Glomerular endothelial cell (primary cell): ENCODE measurements around the gene CALN1. TPM values are rescaled to one million over a fixed set of nuclear protein-coding genes. Genes with fewer than 3 reads are reported as not detected.
"Not testable (repeated sequence)": the region's sequence is repeated elsewhere in the genome, so short reads cannot be mapped to it uniquely, and the experiment has no call there.

Experiments used
- DNase-seq: peaks from one replicate; pipeline ENCODE4 v3.0.0-alpha.2; 2011; ENCODE audit warnings: low read depth, low spot score; ENCODE audit errors: extremely low read depth
- total RNA-seq: library from RNA; depleted of rRNA; stranded (reverse); fragments of >200 nt; gene quantifications from 2 replicates; pipeline ENCODE4 v1.2.3, GENCODE V29; 2015

Gene CALN1
- total RNA-seq, 1 donor from 2014 or later = not detected

DNA sequence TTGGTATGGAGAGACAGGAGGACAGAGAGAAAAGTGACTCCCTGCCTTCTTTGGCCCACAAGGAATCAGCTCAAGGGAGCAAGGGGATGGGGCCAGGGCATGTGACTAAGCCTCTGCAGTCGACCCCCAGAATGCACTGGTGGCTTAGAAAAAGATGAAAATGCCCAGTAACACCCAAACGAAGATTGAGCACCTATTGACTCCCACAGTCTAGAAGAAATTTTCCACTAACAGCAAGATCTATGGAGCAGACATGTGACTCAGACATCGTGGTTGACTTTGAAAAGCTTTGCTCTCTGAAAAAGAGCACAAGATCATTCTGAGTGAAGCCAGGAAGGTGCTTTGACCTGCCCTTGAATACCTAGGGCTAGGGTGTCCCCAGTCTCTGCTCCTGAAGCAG is 586.0 kb downstream of the CALN1 start:
- no peak for DNase-seq

DNA sequence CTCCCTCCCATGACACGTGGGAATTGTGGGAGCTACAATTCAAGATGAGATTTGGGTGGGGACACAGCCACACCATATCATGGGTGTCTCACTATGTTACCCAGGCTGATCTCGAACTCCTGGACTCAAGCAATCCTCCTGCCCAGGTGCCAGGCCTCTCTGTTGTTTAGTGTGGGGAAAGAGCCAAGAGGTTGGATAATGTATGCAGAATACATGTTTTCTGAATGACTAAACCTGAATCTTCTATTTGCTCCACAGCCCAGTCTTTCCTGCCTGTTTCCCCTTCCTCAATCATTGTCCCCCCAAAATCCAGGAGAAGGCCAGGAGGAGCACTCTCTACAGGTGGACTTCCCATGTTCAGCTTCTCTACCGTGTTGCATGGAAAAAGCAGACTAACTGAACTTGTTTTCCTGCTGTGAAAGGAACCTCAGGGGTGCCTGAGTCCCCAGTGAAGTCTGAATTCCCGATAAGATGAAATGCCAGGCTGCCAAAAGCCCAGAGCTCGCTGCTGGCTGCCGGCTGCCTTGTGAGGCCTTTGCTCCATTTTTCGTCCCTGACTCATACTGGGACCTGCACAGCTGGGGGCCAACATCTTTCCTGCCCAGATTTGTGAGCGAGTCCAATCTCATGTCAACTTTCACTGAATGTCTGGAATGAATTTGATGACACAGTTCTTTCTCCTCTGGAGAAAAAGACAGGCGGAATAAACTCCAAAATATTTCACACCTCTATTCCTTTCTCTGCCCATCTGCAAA is 588.0 kb downstream of the CALN1 start:
- no peak for DNase-seq

DNA sequence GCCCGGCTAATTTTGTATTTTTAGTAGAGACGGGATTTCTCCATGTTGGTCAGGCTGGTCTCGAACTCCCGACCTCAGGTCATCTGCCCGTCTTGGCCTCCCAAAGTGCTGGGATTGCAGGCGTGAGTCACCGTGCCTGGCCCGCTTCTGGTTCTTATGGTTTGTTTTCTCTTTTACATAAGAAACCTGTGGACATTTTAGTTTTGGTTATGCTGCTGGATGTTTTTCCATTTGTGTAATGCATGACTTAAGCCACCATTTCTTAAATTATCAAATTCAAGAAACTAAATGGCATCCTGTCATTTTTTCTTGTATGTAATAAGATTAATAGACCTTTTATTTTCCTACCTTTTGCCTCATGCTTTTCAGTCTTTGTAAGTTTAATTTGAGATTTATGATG is 589.7 kb downstream of the CALN1 start:
- not testable (repeated sequence) for DNase-seq

DNA sequence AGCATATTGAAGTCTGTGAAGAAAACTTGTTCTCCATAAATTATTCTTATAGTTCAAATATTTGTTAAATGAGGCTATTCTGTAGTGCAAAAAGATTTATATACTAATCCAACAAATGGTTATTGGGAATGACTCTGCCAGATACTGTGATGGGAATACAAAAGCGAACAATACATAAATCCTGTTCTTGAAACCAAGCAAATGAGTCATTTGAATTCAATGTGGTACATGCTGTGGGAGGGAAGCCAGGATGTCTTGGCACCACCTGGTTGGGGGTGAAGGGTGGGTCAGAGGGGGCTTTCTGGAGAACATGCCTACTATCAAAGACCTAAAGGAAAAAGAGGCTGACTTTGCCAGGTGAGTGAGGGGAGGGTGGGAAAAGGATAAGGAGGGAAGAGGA is 594.2 kb downstream of the CALN1 start:
- no peak for DNase-seq

DNA sequence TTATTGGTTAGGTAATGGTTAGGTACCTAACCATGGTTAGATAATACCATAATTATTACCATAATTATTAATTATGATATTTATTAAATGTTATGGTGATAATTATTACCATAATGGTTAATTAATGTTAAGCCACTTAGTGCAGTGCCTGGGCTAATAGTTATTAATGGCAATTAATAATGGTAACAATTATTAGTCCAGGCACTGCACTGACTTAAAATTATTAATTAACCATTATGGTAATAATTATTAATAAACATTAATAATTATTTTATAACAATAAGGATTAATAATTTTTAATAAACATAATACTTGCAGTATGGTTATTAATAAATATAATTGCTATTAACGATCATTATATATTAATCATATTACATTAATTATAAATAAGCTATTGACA is 604.0 kb downstream of the CALN1 start:
- no peak for DNase-seq

DNA sequence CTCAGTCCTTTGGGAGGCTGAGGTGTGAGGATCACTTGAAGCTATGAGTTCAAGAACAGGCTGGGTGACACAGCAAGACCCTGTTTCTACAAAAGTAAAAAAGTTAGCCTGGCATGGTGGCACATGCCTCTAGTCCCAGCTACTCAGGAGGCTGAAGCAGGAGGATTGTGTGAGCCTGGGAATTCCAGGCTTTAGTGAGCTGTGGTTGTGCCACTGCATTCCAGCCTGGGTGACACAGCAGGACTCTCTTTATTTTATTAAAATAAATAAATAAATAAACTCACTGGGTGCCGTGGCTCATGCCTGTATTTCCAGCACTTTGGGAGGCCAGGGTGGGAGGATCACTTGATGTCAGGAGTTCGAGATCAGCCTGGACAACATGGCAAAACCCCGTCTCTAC is 607.9 kb downstream of the CALN1 start:
- DNase-seq = no peak

DNA sequence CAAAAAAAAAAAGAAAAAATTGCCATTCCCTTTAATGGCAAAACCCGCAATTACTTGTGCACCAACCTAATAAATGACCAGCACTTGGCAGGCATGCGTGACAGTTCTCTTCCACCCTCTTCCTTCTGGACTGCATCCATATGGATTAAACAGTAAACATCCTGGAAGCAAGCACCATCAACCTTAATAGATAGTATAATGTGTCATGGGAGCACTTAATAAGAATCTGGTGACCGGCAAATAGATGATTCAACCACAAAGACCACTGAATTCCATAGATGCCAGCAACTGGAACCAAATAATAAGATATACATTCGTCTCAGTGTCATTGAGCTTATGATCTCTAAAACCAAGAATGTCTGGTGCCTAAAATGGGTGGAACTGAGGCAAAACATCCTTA is 610.2 kb downstream of the CALN1 start:
- no peak for DNase-seq

DNA sequence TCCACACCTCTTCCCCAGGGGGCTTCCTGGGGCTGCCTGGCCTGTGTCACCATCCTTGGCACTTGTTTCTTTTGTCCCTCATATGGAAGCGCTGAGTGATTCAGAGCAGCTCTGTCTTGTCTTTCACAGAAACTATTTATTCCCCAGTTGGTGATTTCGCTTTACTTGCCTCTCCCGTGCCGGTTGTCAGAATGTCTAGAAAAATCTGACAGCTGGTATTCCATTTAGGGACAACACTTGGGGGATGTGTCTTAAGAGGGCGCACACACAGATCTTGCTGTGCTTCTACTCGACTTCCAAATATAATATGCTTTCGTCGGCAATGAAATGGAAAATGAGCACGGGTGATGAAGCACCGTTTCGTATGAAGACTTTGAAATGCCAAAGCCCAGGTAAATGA is 611.8 kb downstream of the CALN1 start:
- no peak for DNase-seq

DNA sequence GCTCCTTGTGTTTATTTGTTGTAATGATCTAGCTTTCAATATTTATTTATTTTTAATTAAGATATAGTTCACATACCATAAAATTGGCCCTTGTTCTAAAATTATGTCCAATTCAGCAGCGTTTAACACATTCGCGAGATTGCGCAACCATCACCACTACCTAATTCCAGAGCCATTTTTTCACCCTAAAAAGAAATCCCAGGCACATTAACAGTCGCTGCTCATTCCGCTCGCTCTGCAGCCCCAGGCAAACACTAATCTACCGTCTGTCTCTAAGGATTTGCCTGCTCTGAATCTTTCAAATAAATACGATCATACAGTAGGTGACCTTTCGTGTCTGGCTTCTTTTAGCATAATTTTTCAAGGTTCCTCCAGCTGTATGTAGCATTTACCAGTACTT is 616.7 kb downstream of the CALN1 start:
- DNase-seq = no peak

DNA sequence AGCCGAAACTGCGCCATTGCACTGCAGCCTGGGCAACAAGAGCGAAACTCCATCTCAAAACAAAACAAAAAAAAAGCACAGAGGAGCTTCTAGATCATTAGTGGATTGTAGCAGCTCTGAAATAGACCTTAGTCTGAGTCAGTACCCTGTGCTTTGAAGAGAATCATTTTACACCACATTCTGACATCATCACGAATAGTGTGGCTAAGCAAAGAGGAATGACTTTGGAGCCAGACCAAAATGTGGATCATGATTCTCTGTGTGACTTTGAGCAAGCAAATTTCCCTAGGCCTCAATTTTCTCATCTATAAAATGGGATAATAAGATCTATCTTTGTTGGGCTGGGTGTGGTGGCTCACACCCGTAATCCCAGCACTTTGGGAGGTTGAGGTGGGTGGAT is 618.9 kb downstream of the CALN1 start:
- no peak for DNase-seq

DNA sequence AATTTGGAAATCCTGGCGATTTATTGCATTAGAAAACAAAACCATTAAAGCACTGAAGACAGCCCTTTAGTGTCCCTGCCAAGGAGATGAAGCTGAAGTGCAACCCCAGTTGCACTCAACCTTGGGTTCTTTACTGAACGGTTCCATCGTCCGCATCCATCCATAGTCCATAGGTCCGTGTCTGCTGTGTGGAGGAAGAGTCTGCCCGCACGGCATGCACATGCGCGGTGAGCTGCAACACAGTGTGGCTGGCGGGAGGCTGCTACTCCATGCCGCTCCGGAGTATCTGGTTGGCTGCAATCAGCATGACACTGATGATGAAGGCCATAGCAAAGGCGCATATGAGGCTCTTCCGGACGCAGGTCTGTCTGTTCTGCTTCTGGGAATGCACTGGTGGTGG is 624.6 kb downstream of the CALN1 start:
- DNase-seq = no peak

DNA sequence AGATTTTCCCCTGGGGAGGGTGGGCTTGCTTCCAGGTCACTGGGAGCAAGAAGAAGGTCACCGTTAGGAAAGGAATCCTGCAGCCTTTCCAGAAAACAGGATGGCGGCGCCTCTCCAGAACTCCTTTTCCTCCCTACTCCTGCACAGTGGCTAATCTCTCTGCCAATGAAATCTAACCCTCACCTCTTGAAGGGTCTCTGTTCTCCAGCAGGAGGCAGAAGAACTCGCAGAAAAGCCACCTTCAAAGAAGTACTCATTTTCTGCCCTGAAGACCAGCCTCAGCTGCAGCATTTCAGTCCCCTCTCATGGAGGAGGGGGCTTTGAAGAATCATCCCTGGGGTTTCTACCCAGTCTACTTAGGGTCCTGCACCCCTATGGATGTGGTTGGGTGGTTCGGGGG is 626.9 kb downstream of the CALN1 start:
- no peak for DNase-seq

DNA sequence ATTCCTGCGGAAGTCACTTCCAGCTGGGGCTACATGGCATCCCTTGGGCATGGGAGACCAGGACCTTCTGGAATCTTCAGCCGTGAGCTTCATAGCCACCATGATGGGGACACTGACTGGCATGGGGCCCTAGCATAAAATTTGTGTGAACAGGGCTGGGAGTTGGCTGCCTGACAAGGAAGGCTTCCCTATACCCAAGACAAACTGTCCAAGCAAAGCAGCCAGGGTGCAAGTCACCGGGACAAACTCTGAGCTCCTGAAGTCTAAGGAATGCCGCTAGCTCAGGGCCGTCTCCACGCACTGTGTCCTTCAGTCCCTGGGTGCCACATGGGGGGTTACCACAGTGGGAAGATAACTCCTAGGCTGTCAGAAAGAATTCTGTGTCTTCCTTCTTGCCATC is 627.4 kb downstream of the CALN1 start:
- no peak for DNase-seq

DNA sequence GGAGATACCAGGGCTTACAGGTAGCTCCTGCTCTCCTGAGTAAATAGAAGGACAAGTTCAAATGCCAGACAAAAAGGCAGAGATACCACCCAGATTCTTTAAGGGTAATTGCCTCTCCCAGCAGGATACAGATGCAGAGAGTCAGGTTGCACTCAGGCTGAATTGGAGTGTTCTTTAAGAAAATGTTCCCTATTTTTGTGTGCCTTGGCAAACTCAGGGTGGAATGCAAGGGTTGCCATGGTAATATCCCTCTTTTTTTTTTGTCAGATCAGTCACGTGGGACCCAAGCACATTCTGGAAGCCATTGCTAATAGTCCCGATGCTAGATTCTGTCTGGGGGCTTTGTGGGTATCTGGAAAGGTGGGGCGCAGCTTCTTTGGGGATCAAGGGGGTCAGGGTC is 628.0 kb downstream of the CALN1 start:
- DNase-seq = no peak

DNA sequence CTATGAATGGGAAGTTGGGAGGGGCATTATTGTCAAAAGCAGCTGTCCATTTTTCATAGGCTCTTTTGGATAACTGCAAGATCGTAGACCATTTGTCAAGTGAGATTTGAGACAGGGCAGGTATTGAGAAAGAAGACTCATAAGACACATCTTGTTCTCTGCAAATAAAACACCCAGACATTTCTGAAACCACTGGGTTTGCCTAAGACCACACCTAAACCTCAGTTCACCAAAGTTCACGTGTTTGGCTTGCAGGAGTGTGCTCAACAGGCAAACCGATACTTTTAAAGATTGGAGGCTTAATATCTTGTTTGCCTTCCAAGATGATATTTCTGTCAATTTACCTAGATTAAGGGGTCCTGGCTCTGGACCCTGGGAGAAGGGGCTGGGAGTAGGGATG is 628.4 kb downstream of the CALN1 start:
- DNase-seq = no peak

DNA sequence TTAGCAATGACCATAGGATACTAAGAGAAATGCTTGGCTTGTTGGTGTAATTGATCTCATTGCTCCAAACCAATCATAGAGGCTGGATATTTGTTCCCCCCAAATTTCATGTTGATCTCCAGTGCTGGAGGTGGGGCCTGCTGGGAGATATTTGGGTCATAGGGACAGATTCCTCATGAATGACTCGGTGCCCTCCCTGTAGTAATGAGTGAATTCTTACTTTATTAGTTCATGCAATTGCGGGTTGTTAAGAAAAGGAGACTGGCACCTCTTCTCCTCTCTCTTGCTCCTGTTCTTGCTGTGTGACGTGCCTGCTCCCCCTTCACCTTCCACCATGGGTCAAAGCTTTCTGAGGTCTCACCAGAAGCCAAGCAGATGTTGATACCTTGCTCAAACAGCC is 630.1 kb downstream of the CALN1 start:
- DNase-seq = no peak

DNA sequence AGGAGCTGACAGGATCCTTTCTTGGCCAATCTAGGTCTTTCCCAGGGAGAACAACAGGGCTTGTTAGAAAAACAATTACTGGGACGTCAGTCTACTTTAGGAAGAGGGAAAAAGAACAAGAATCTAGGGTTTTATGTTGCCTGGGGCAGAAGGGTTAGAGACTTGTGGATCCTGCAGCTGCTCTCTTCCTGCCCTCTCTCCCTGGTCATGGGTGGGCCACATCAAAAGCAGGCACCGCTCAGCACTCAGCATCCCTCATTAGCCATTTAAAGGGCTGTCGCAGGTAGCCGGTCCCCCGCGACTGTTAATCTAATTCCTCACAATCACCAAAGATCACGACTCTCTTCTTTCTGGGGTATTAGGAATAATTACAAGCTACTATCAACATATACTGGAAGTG is 631.9 kb downstream of the CALN1 start:
- DNase-seq = no peak

DNA sequence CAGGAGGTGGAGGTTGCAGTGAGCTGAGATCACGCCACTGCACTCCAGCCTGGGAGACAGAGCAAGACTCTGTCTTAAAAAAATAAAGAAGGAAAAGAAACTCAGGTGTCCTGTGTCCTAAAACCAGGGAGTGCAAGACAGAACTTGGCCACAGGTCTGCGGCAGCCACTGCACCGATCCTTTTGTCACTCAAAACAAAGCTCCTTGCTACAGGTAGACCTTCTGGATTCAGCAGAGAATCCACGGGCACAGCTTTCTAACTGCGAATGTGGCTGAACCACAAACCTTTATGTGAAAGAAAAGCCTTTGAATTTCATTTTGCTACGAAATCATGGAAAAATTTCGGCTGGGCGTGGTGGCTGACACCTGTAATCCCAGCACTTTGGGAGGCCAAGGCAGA is 634.9 kb downstream of the CALN1 start:
- no peak for DNase-seq

DNA sequence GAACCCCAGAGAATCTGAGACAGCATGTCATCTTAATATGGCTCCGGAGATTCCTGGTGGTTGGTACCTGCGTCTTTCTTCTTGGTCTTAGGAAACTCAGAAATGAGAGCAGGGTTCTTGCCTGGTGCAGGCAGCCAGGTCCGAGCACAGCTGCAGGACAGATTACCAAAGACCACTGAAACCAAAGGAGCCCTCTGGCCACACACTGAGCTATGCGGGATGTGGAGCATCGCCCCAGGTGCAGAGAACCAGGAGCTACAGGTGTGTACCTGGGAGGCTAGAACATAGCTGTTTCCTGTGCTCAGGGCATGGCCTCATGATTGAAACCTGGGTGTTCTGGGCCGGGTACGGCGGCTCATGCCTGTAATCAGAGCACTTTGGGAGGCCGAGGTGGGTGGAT is 635.4 kb downstream of the CALN1 start:
- no peak for DNase-seq

DNA sequence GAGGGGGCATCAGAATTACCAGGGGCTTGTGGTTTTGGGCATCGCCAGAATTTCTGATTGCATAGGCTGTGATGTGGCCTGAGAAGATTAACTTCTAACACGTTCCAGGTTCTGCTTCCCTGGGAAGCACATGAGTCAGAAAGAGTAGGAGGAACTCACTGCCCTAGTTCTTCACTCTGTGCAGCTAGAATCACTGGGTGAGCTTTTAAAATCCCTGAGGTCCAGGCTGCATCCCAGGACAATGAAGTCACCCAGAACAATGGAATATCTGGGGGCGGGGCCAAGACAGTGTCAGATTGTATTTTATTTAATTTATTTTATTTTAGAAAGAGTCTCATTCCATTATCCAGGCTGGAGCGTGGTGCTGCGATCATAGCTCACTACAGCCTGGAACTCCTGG is 636.5 kb downstream of the CALN1 start:
- no peak for DNase-seq

DNA sequence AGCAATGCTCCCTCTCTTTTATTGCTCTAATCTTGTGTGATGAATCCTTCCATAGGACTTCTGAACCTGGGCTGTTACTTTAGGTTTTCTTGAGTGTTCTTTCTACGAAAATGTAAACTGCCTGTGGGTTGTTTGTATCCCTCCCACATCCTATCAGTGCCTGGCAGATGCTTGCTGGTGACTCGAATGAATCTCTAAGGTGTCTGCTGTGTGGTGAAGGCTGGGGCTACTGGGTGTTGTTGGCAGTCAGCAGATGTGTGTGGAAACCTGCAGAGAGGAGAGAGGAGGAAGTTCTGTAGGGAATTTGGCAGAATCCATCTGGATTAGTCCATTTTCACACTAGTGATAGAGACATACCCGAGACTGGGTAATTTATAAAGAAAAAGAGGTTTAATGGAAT is 639.4 kb downstream of the CALN1 start:
- no peak for DNase-seq

DNA sequence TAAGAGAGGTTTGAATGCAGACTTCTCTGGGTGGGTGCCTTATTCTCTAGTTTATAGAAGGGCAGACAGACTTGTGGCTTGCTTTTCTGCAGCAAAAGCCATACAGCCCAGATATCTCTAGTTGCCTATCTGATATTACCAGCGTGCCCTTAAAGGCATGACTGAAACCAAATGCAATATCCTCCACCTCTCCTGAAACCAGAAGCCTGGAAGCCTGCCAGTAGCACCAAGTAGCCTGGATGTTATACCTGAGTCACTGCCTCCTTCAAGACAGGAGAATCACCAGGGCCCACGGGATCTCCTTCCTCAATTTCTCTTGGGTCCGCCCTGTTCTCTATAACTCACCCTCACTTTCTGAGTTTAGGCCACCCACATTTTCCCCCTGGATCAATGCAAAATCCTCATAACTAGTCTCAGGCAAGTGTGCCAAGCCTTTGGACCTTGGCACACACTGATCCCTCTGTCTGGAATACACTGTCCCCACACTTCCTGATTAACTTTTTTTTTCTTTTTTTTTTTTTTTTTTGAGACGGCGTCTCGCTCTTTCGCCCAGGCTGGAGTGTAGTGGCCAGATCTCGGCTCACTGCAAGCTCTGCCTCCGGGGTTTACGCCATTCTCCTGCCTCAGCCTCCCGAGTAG is 641.8 kb downstream of the CALN1 start:
- no peak for DNase-seq

DNA sequence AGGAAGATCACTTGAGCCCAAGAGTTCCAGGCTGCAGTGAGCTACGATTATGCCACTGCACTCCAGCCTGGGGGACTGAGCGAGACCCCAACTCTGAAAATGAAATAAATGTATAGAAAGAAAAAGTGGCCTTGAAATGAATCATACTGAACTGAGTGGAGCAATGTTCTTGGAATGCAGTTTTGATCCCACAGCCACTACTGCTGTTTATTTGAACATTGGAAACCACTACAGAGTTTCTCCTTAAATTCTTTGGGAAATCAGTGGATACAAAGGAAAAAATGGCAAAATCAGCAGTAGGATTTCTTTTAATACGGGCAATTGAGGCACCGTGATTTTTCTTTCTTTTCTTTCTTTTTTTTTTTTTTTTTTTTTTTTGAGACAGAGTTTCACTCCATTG is 642.8 kb downstream of the CALN1 start:
- DNase-seq = no peak
